MM.1S (cell line): Measurements from ENCODE around the gene SPINT1.

ENCODE experiments used
- EZH2 ChIP-seq: fragments of 300-600 bp; sonication (generic); optimal IDR thresholded peaks from 2 replicates; pipeline ENCODE3; 2017; ENCODE audit warnings: low read depth, mild to moderate bottlenecking, antibody characterized with exemption, low read length, mixed read lengths
- EZH2phosphoT487 ChIP-seq: fragments of 300-600 bp; sonication (generic); IDR thresholded peaks from 2 replicates; pipeline ENCODE4 v1.6.1; 2018; ENCODE audit warnings: antibody characterized with exemption, low read length

GRCh38 chr15:40796041-40796440 is 47.8 kb upstream of the SPINT1 start:
- TF ChIP-seq EZH2phosphoT487 (no peak), EZH2 (no peak)
